ENCODE data around the gene C12orf56. TPM values are rescaled to one million over a fixed set of nuclear protein-coding genes. Genes with fewer than 3 reads are reported as not detected.

The C12orf56 gene, protein sequence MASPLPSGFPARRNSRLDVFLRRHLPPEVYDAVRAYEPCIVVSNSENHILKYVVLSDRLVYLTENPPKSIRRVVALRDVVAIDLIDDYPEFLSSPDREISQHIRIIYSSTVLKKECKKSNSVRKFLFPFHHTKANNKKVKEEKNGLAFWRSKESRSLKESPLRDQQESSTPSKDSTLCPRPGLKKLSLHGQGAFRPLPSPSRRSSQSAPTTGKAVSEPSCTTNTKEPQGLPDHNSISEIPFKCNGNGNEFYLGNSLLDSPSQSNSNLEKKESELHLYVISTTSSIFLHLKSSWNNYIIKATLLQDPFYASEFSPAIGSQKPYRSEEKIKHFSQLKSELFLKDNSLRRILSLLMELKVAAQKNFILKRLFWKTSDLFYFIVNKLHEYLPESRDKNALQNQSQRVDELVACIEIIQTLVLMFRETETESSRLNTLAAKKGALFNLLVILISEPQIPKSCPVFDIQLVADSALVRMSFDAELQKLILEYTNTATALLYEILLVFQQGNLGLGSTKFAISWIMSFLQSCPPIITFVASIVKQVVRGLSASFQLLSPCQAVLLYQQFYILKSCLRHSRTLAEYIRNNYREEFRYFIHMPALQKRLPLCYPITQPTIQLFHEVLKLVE
- 0.69 and 1.3 TPM in 2 replicates for total RNA-seq (2011; cell fraction: chromatin; rRNA removed; ENCODE audit: low replicate concordance)
- total RNA-seq (2011; cell fraction: nucleolus; rRNA removed): 0.26 TPM in 1 of 2 replicates, not detected in the other
- 0.29 TPM in 1 of 2 replicates, not detected in the other for total RNA-seq (2011; cell fraction: nucleoplasm; rRNA removed)
- total RNA-seq (2014; rRNA removed) (0.49 and 1.00 TPM in 2 replicates), total RNA-seq (2014; rRNA removed; fragmentation: Illumina TruSeq; extraction: Trizol) (1.2 and 1.4 TPM in 2 replicates), total RNA-seq (2015; rRNA removed; fragmentation: Illumina TruSeq; extraction: Trizol) (1.0 and 1.2 TPM in 2 replicates), total RNA-seq (2021) (0.40 and 0.98 TPM in 2 replicates), polyA plus RNA-seq (2011; rRNA removed) (0.51 and 0.84 TPM in 2 replicates), polyA plus RNA-seq (2014; fragmentation: Illumina TruSeq; extraction: Trizol) (0.96 and 1.2 TPM in 2 replicates), polyA plus RNA-seq (2014; fragmentation: Nextera tagmentation; extraction: Ambion mirVana) (1 to 10 TPM; 3.2 to 4.8 TPM), polyA plus RNA-seq (2014; rRNA removed) (1.7 and 2.6 TPM in 2 replicates), polyA minus RNA-seq (2011; rRNA and poly(A)+ RNA removed) (0.15 and 0.39 TPM in 2 replicates), Bru-seq, nascent RNA (percentile 17 among the genes with signal in this experiment), BruChase-seq, experiment 1, labeled RNA remaining after a 2-hour chase (percentile 15 among the genes with signal in this experiment), BruChase-seq, experiment 2, labeled RNA remaining after a 6-hour chase (percentile 13 among the genes with signal in this experiment)
- 0.27 and 0.57 TPM in 2 replicates for polyA plus RNA-seq (2011; cell fraction: cytosol; rRNA removed)
- polyA plus RNA-seq (2011; cell fraction: nucleus; rRNA removed): 0.14 and 0.55 TPM in 2 replicates
- 1.7 and 4.0 TPM in 2 replicates for polyA plus RNA-seq (2012)
- not detected in 2 replicates for polyA minus RNA-seq (2011; cell fraction: cytosol; rRNA and poly(A)+ RNA removed)
- 0.11 and 0.13 TPM in 2 replicates for polyA minus RNA-seq (2011; cell fraction: nucleus; rRNA and poly(A)+ RNA removed)
- long read RNA-seq, experiment 1, partial matches to known transcripts: 0 of 2 reads
- long read RNA-seq, experiment 1, other reads (novel, unspliced or antisense): 2 of 2 reads
- long read RNA-seq, experiment 2: 0 reads
- long read RNA-seq, experiment 3, partial matches to known transcripts: 0 of 2 reads
- long read RNA-seq, experiment 3, other reads (novel, unspliced or antisense): 2 of 2 reads

DNA sequence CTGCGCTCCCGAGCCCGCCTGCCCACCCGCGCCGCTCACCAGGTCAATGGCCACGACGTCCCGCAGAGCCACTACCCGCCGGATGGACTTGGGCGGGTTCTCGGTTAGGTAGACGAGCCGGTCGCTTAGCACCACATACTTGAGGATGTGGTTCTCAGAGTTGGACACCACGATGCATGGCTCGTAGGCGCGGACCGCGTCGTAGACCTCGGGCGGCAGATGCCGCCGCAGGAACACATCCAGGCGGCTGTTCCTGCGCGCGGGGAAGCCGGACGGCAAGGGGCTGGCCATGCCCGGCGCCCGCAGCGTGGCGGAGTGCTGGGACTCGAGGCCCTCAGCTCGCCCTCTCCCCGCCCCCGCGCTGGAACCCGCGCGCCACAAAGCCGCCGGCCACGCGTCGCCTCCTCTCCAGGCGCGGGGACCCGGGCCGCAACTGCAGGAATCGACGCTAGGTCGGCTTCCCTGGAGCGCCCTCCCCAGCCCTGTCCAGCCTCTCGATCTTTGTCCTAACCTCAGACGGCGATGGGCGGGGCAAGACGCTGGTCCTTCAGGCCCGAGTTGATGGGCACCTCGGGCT is at the start of gene C12orf56:
Gene C12orf56 (minus strand): TSS at position 484 of the 577 bp plus-strand sequence. CDS start 193 bp downstream, at position 291.
- CTCF ChIA-PET (ENCODE audit: low intra/inter-chr PET ratio): interaction anchor here (1.0 kb wide), 1 partner anchor 117 kb away, joined by 4 read pairs; no protein-coding TSS in a partner anchor
- intact Hi-C loops (cut with micrococcal nuclease) (no loop called here), in situ Hi-C loops (cut with MboI) (loop anchor here (25.0 kb wide), 1 partner anchor 553 kb away; the partner anchor contains the start of gene SRGAP1)
- H3K27me3 ChIP-seq (ENCODE audit: control insufficient read depth in 2 of 2, insufficient read depth in 2 of 2, low read length in 2 of 2): peaks cover 0 to 11% of the 10 kb centered on the region in 2 experiments; a peak in 2 of 5 replicates
- no peaks in the 10 kb centered on the region for H3K36me3 ChIP-seq (ENCODE audit: control insufficient read depth, insufficient read depth, low read length)
- H3K79me2 ChIP-seq (ENCODE audit: control insufficient read depth, insufficient read depth, low read length): no peaks in the 10 kb centered on the region
- no peak within 1 kb of the TSS for H3K27ac ChIP-seq (ENCODE audit: extremely low read depth, low read depth, low read length)
- H3K4me3 ChIP-seq: no peak within 1 kb of the TSS
- POLR2A ChIA-PET: interaction anchor here (0.6 to 1.1 kb wide), 2 partner anchors 9 to 10 kb away, joined by 3 to 5 read pairs; no protein-coding TSS in a partner anchor
- no peak within 1 kb of the TSS for H3K9ac ChIP-seq (ENCODE audit: insufficient read depth in 1 of 2, low read depth in 2 of 2, low read length in 2 of 2)
- H3K4me1 ChIP-seq (replicated peaks in 1 of 2; ENCODE audit: control insufficient read depth in 2 of 2, insufficient read depth in 2 of 2, low read length in 2 of 2): peaks cover 0 to 13% of the 10 kb centered on the region in 2 experiments; a peak in 2 of 5 replicates
- ATAC-seq: peak; percentile 64
- no peaks in the 10 kb centered on the region for H3K9me3 ChIP-seq (replicated peaks; ENCODE audit: control insufficient read depth, insufficient read depth, low read depth, low read length)
- no peaks in the 10 kb centered on the region for H3K9me1 ChIP-seq (ENCODE audit: control insufficient read depth, insufficient read depth, low read length)
- no peaks in the 10 kb centered on the region for H4K20me1 ChIP-seq (replicated peaks; ENCODE audit: control insufficient read depth, insufficient read depth, low read length)
- peak in 2 of 4 experiments; percentile 19 to 22 for DNase-seq (ENCODE audit: extremely low read depth in 1 of 4, low spot score in 3 of 4)
- no peak within 1 kb of the TSS for H3K4me2 ChIP-seq (ENCODE audit: insufficient read depth, low read length)
- FAIRE-seq: no peak
- no TSS peak for BruUV-seq (replicated peaks)
- 0 out of 2 replicates have a peak within 1 kb of the TSS, but pooled peaks have one; percentile 42 for H2AFZ ChIP-seq (ENCODE audit: low read depth, low read length)
- WGBS (ENCODE audit: insufficient coverage, low coverage, missing lambda C conversion rate): 45% methylated on average over 35 of the region's 66 CpGs
- TF ChIP-seq KDM5B (IDR thresholded peaks at IDR 0.05; ENCODE audit: insufficient replicate concordance, low read depth, low read length) (no peak), TAF7 (tag; IDR thresholded peaks at IDR 0.05) (no peak)

Measured in K562 (cell line).